Ishikawa (cell line): ENCODE measurements around the gene GAS6.

Source experiments
- CEBPB ChIP-seq: IDR thresholded peaks from 2 replicates; pipeline ENCODE4 v1.6.1; 2012
- CREB1 ChIP-seq: IDR thresholded peaks from 2 replicates; pipeline ENCODE4 v1.6.1; 2012; ENCODE audit warnings: low read depth
- EGR1 ChIP-seq: IDR thresholded peaks from 2 replicates; pipeline ENCODE4 v1.6.1; 2012
- EP300 ChIP-seq: IDR thresholded peaks from 2 replicates; pipeline ENCODE4 v1.6.1; 2012; ENCODE audit warnings: borderline replicate concordance
- FOXM1 ChIP-seq: IDR thresholded peaks from 2 replicates; pipeline ENCODE4 v1.6.1; 2012; ENCODE audit warnings: low read depth, borderline replicate concordance
- MAX ChIP-seq: IDR thresholded peaks from 2 replicates; pipeline ENCODE4 v1.6.1; 2012
- NFIC ChIP-seq: IDR thresholded peaks from 2 replicates; pipeline ENCODE4 v1.6.1; 2012
- RAD21 ChIP-seq: IDR thresholded peaks from 2 replicates; pipeline ENCODE4 v1.6.1; 2012; ENCODE audit warnings: low read depth
- REST ChIP-seq: IDR thresholded peaks from 2 replicates; pipeline ENCODE4 v1.6.1; 2012; ENCODE audit warnings: low read depth, mild to moderate bottlenecking
- TAF1 ChIP-seq: IDR thresholded peaks from 2 replicates; pipeline ENCODE4 v1.6.1; 2012; ENCODE audit warnings: low read depth, mild to moderate bottlenecking
- TCF12 ChIP-seq: IDR thresholded peaks from 2 replicates; pipeline ENCODE4 v1.6.1; 2012; ENCODE audit warnings: low read depth
- TEAD4 ChIP-seq: IDR thresholded peaks from 2 replicates; pipeline ENCODE4 v1.6.1; 2012
- USF1 ChIP-seq: IDR thresholded peaks from 2 replicates; pipeline ENCODE4 v1.6.1; 2012
- YY1 ChIP-seq: IDR thresholded peaks from 2 replicates; pipeline ENCODE4 v1.6.1; 2012; ENCODE audit warnings: low read depth
- ZBTB7A ChIP-seq: IDR thresholded peaks from 2 replicates; pipeline ENCODE4 v1.6.1; 2012; ENCODE audit warnings: low read depth

The GAS6 gene

GRCh38 chr13:113855012-113855921 is 8.6 kb downstream of the GAS6 start:
- TF ChIP-seq EP300 (no peak), ZBTB7A (no peak), YY1 (no peak), USF1 (no peak), TAF1 (no peak), EGR1 (no peak), CEBPB (no peak), NFIC (no peak), CREB1 (no peak), FOXM1 (no peak), REST (no peak), TCF12 (no peak), TEAD4 (no peak)

DNA sequence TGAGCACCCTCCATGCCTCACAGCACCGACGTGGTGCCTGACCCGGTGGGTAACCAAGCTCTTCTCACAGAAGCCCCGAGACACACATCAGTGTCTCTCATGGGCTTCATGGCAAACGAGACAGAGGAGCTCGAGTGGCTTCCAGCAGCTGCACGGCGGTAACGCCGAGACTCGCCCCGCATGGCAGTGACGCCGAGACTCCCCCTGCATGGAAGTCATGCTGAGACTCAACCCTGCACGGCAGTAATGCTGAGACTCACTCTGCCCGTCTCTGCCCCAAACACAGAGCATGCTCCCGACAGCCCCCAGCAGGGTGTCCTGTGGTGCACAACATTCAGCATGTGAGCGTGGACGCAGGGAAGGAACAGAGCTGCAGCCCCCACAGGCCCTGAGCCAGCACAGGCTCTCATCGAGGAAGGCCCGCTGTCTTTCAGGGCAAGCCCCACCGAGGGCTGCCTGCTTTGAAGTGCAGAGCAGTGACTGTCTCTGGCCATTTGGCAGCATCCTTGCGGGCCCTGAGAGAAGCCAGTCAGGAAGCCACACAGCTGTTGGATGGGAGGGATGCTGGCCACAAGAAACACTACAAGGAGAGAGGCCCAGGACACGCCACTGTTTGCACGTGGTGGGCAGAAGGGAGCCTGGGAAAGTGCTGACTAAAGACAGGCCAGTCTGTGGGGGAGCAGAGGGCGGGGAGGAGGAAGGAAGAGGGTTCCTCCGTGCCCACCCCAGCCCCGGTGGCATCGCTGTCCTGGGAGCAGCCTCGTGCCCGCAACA is 9.5 kb downstream of the GAS6 start:
- no peak for TF ChIP-seq TEAD4
- no peak for TF ChIP-seq ZBTB7A
- TF ChIP-seq NFIC, result no peak

DNA sequence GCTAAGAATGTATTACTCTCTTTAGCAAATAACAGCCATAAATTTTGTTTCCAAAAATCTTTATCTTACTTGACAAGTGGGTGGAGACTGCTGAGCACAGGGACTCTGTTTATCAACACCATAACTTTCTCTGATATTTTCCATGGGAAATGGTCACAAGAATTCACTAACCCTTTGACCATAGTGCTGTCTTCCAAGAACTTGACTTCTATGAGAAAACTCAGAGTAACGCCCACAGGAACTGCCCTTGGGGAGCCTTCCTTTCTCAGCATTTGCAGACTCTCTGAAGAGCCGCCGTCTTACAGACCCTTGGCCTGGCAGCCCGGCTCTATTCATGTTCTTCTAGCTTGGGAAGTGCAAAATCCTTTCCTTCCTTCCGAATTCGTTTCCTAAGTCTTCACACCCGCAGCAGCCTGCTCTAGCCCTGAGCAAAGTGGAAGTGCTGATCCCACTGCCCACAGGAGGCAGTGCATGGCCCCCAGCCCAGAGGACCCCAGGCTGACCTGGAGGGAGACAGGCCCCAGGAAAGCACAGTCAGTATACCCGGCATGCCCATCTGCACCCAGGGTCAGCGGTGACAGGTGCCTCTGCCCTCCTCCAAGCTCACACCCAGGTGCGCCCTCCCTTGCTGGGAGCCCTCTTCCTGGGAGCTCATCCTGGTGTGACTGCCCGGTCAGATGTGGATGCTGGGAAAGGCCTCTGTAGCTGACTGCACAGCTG is 10.2 kb downstream of the GAS6 start:
- TF ChIP-seq EGR1 (no peak), EP300 (no peak), USF1 (no peak), MAX (no peak), TEAD4 (no peak), ZBTB7A (no peak), CREB1 (no peak), RAD21 (no peak), TCF12 (no peak), FOXM1 (no peak), CEBPB (no peak), YY1 (no peak), TAF1 (no peak), REST (no peak), NFIC (no peak)

DNA sequence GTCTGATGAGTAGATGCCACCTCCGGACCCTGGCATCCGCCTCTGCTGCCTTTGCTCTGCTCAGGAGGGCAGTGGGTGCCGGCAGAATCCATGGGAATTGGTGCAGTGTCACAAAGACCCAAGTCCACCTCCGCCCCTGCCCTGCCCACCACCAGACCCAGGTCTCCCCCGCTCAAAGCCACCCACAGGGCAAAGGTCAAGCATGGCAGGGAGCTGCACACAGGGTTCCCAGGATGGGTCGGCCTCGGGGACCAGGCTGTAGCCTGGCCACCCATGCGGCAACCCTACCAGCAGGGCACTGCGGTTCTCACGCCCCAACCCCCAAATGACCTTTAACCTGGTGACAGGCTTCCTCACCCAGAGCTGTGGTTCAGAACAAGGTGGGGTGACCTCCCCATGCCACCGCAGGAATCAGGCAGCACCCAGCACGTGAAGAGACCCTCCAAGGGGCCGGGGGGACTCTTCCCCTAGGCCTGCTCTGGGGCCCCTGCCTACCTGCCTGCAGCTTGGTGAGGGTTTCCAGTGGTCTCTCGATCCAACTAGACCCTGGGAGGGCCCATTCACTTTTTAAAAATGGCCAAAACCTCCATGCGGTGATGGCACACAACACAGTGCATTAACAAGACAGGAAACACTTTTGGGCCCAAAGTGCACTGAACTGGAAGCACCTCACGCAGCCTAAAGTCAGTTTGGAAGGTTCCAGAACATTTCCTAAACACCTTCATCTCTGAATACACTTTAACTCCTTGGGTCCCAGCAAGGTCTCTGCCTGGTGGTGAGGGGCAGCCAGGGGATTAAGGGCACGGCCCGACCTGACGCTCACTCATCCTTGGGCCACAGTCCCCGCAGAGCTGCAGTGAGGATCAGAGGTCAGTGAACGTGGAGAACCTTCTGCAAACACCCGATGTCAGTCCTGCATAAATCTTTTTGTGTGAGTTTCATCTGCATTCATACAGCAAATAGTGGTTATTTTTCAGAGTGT is 11.0 kb downstream of the GAS6 start:
- TF ChIP-seq YY1 (no peak), TEAD4 (no peak), EP300 (no peak), TCF12 (no peak), CEBPB (no peak), RAD21 (no peak), REST (no peak), TAF1 (no peak), NFIC (no peak), USF1 (no peak), CREB1 (no peak), EGR1 (no peak)
